HepG2 (cell line): ENCODE results near the gene CSMD2. TPM values are rescaled to one million over a fixed set of nuclear protein-coding genes. Genes with fewer than 3 reads are reported as not detected.

ENCODE experiments used
- BCLAF1 ChIP-seq: fragments of 450-650 bp; IDR thresholded peaks from 2 replicates; pipeline ENCODE4 v1.6.1; 2017; ENCODE audit warnings: mild to moderate bottlenecking
- BRD4 ChIP-seq: sonication (generic); formaldehyde crosslinking; IDR thresholded peaks from 2 replicates; pipeline ENCODE4 v1.4.0; 2020; ENCODE audit warnings: missing genetic modification reagents
- ELF4 ChIP-seq: sonication (generic); formaldehyde crosslinking; IDR thresholded peaks from 2 replicates; pipeline ENCODE4 v1.5.0; 2020; ENCODE audit warnings: missing genetic modification reagents, mild to moderate bottlenecking, moderate library complexity, borderline replicate concordance
- ETV6 ChIP-seq: sonication (generic); formaldehyde crosslinking; conservative IDR thresholded peaks from 2 replicates; pipeline ENCODE4 v1.4.0; 2020; ENCODE audit warnings: missing genetic modification reagents
- HMGXB3 ChIP-seq: sonication (generic); formaldehyde crosslinking; IDR thresholded peaks from 2 replicates; pipeline ENCODE4 v1.4.0; 2020; ENCODE audit warnings: missing genetic modification reagents, borderline replicate concordance
- HMGXB4 ChIP-seq, 2 experiments: sonication (generic) in 1 of 2; formaldehyde crosslinking in 1 of 2; IDR thresholded peaks; 2 replicates each; pipeline versions ENCODE4 v1.4.0 to v1.6.1; 2018 to 2020; ENCODE audit warnings: missing genetic modification reagents in 2 of 2, borderline replicate concordance in 1 of 2, low read depth in 1 of 2, mild to moderate bottlenecking in 1 of 2, missing biosample characterization in 1 of 2
- MTERF4 ChIP-seq: sonication (generic); formaldehyde crosslinking; IDR thresholded peaks from 2 replicates; pipeline ENCODE4 v1.8.0; 2023; ENCODE audit warnings: mild to moderate bottlenecking, missing genetic modification reagents
- TRIM22 ChIP-seq: fragments of 450-650 bp; IDR thresholded peaks from 2 replicates; pipeline ENCODE4 v1.6.1; 2017
- ZKSCAN5 ChIP-seq: sonication (generic); formaldehyde crosslinking; IDR thresholded peaks from 2 replicates; pipeline ENCODE4 v1.5.1; 2020; ENCODE audit warnings: mild to moderate bottlenecking, missing genetic modification reagents
- ZNF260 ChIP-seq: sonication (generic); formaldehyde crosslinking; IDR thresholded peaks from 2 replicates; pipeline ENCODE4 v1.4.0; 2020; ENCODE audit warnings: missing genetic modification reagents, low read depth, mild to moderate bottlenecking, borderline replicate concordance
- ZNF496 ChIP-seq: sonication (generic); formaldehyde crosslinking; IDR thresholded peaks from 2 replicates; pipeline ENCODE4 v1.8.1; 2023; ENCODE audit warnings: mild to moderate bottlenecking, moderate library complexity, missing genetic modification reagents; ENCODE audit not compliant: insufficient replicate concordance
- ZNF788 ChIP-seq: sonication (generic); formaldehyde crosslinking; IDR thresholded peaks from 2 replicates; pipeline ENCODE4 v1.5.0; 2020; ENCODE audit warnings: mild to moderate bottlenecking, missing genetic modification reagents, borderline replicate concordance
- polyA plus RNA-seq, 8 experiments: library from polyadenylated mRNA; depleted of rRNA in 3 of 8; stranded (reverse) in 7 of 8; unstranded in 1 of 8; fragments of >200 nt; fragmentation: Illumina TruSeq in 4 of 8; extraction: Trizol in 4 of 8; gene quantifications; 2 replicates each; pipeline versions ENCODE4 v1.2.1 to v1.2.3, GENCODE V29; 2011 to 2016; ENCODE audit warnings: low read depth in 4 of 8, missing spikeins in 1 of 8, mixed read lengths in 1 of 8; ENCODE audit not compliant: insufficient read depth in 1 of 8
- total RNA-seq, 5 experiments: library from RNA; depleted of rRNA; stranded (reverse); fragments of >200 nt; fragmentation: Illumina TruSeq; extraction: Trizol; gene quantifications; 2 replicates each; pipeline ENCODE4 v1.2.3, GENCODE V29; 2016; ENCODE audit warnings: low read depth in 1 of 5

The CSMD2 gene
- total and polyA plus RNA-seq, 2 of the 13 experiments (the other 11 are each of a cell fraction or from before 2014, with no cell fraction given): not detected

GRCh38 chr1:33470495-33471012, 694.5 kb downstream of the CSMD2 start (continued):
- TF ChIP-seq HMGXB4 (CRISPR knock-in tag; IDR thresholded peaks at IDR 0.05; ENCODE audit: borderline replicate concordance in 1 of 2, low read depth in 1 of 2): no peak
- 0 out of 2 replicates have a peak, but pooled peaks have one; percentile 39 for TF ChIP-seq ETV6 (CRISPR knock-in tag)
- no peak for TF ChIP-seq BCLAF1
- no peak for TF ChIP-seq HMGXB3 (CRISPR knock-in tag)
- TF ChIP-seq ZNF496 (CRISPR knock-in tag): no peak
- no peak; the same call in 1 of the 2 replicates for TF ChIP-seq ZNF788 (CRISPR knock-in tag)
- TF ChIP-seq BRD4 (CRISPR knock-in tag): no peak
- no peak for TF ChIP-seq MTERF4 (CRISPR knock-in tag)
- TF ChIP-seq TRIM22: no peak
- TF ChIP-seq ELF4 (CRISPR knock-in tag): no peak
- no peak for TF ChIP-seq ZNF260
- TF ChIP-seq ZKSCAN5: no peak
